Measurements from ENCODE around the gene STUB1. TPM values are rescaled to one million over a fixed set of nuclear protein-coding genes. Genes with fewer than 3 reads are reported as not detected.

STUB1 gene
- total RNA-seq, 1 donor from 2014 or later, result 99.3 TPM

- peak within 1 kb of the TSS; percentile 12 for H3K27ac Mint-ChIP-seq (ENCODE audit: unreplicated experiment)
- TF ChIP-seq CTCF (conservative IDR thresholded peaks at IDR 0.05), result no peak
Measured at GRCh38 chr16:684071-684794, 4.0 kb downstream of the STUB1 start, which contains the start of gene JMJD8. JMJD8 (minus strand) TSS chr16:684334; CDS start chr16:684319, 15 bp downstream.

GRCh38 chr16:684961-685696 lies 4.9 kb downstream of the STUB1 start:
- Mint-ChIP-seq H3K4me3 (no peak overlapping the region), H3K4me1 (peaks cover 23% of the 10 kb centered on the region)

More at GRCh38 chr16:684071-684794, 4.0 kb downstream of the STUB1 start, which contains the start of gene JMJD8:
- Mint-ChIP-seq H3K27me3 (ENCODE audit: low read depth) (peaks cover 8% of the 10 kb centered on the region), H3K9me3 (no peaks in the 10 kb centered on the region), H3K36me3 (ENCODE audit: low read depth) (peaks cover 5% of the 10 kb centered on the region), H3K4me3 (peak within 1 kb of the TSS; percentile 90), H3K4me1 (peaks cover 15% of the 10 kb centered on the region)
- peak; percentile 91 for DNase-seq (ENCODE audit: low read depth, low spot score)

GRCh38 chr16:685967-686366 lies 5.8 kb downstream of the STUB1 start:
- H3K27ac Mint-ChIP-seq (ENCODE audit: unreplicated experiment), result no peak overlapping the region
- peaks cover 18% of the 10 kb centered on the region for H3K27me3 Mint-ChIP-seq (ENCODE audit: low read depth)
- peaks cover 5% of the 10 kb centered on the region for H3K36me3 Mint-ChIP-seq (ENCODE audit: low read depth)
- TF ChIP-seq CTCF (conservative IDR thresholded peaks at IDR 0.05), result peak; percentile 50
- DNase-seq (ENCODE audit: low read depth, low spot score), result peak; percentile 50
- no peaks in the 10 kb centered on the region for H3K9me3 Mint-ChIP-seq
- peak overlapping the region; percentile 78 for H3K4me3 Mint-ChIP-seq
- H3K4me1 Mint-ChIP-seq, result peaks cover 27% of the 10 kb centered on the region

More at GRCh38 chr16:684961-685696, 4.9 kb downstream of the STUB1 start:
- no peak for DNase-seq (ENCODE audit: low read depth, low spot score)
- no peak for TF ChIP-seq CTCF (conservative IDR thresholded peaks at IDR 0.05)
- no peaks in the 10 kb centered on the region for H3K9me3 Mint-ChIP-seq
- H3K27ac Mint-ChIP-seq (ENCODE audit: unreplicated experiment), result no peak overlapping the region
- peaks cover 12% of the 10 kb centered on the region for H3K27me3 Mint-ChIP-seq (ENCODE audit: low read depth)
- peaks cover 5% of the 10 kb centered on the region for H3K36me3 Mint-ChIP-seq (ENCODE audit: low read depth)

- DNase-seq (ENCODE audit: low read depth, low spot score), result no peak
- TF ChIP-seq CTCF (conservative IDR thresholded peaks at IDR 0.05), result no peak
- Mint-ChIP-seq H3K9me3 (no peaks in the 10 kb centered on the region), H3K36me3 (ENCODE audit: low read depth) (peaks cover 5% of the 10 kb centered on the region), H3K27me3 (ENCODE audit: low read depth) (peaks cover 22% of the 10 kb centered on the region), H3K27ac (ENCODE audit: unreplicated experiment) (no peak overlapping the region), H3K4me1 (peaks cover 23% of the 10 kb centered on the region), H3K4me3 (peak overlapping the region; percentile 78)
Measured at GRCh38 chr16:686459-687260, 6.5 kb downstream of the STUB1 start.

- H3K4me1 Mint-ChIP-seq, result peaks cover 20% of the 10 kb centered on the region
- DNase-seq (ENCODE audit: low read depth, low spot score), result no peak
- H3K4me3 Mint-ChIP-seq, result peak overlapping the region; percentile 76
- no peak for TF ChIP-seq CTCF (conservative IDR thresholded peaks at IDR 0.05)
- H3K9me3 Mint-ChIP-seq, result no peaks in the 10 kb centered on the region
- H3K27ac Mint-ChIP-seq (ENCODE audit: unreplicated experiment), result no peak overlapping the region
- H3K36me3 Mint-ChIP-seq (ENCODE audit: low read depth), result peaks cover 4% of the 10 kb centered on the region
- H3K27me3 Mint-ChIP-seq (ENCODE audit: low read depth), result peaks cover 29% of the 10 kb centered on the region
Measured at GRCh38 chr16:687499-687898, 7.3 kb downstream of the STUB1 start.

Measured in neural crest cell (in vitro differentiated cells).